Trophoblast cell (in vitro differentiated cells and primary cell): Measurements from ENCODE around the gene NONO.
"Not testable (repeated sequence)": the region's sequence is repeated elsewhere in the genome, so short reads cannot be mapped to it uniquely, and the experiment has no call there.

Experiments
- DNase-seq, 2 donors: peaks; one replicate each; pipeline ENCODE4 v3.0.0-alpha.2; 2016
- H2AFZ ChIP-seq: 2 replicates; pipeline ENCODE4 v1.6.1; 2013; ENCODE audit warnings: low read length, moderate library complexity, mild to moderate bottlenecking; ENCODE audit not compliant: insufficient read depth, poor library complexity
- H2AK5ac ChIP-seq: 2 replicates; pipeline ENCODE4 v1.6.1; 2013; ENCODE audit warnings: mild to moderate bottlenecking, low read length
- H2BK120ac ChIP-seq: 2 replicates; pipeline ENCODE4 v1.6.1; 2013; ENCODE audit warnings: low read length, mild to moderate bottlenecking, moderate library complexity; ENCODE audit not compliant: insufficient read depth, poor library complexity
- H2BK12ac ChIP-seq: 2 replicates; pipeline ENCODE4 v1.6.1; 2013; ENCODE audit warnings: mild to moderate bottlenecking, low read length, moderate library complexity
- H2BK5ac ChIP-seq: 2 replicates; pipeline ENCODE4 v1.6.1; 2013; ENCODE audit warnings: low read length, low read depth, moderate library complexity, mild to moderate bottlenecking; ENCODE audit not compliant: poor library complexity
- H3K14ac ChIP-seq: 2 replicates; pipeline ENCODE4 v1.6.1; 2013; ENCODE audit warnings: mild to moderate bottlenecking, low read length
- H3K18ac ChIP-seq: 2 replicates; pipeline ENCODE4 v1.6.1; 2013; ENCODE audit warnings: mild to moderate bottlenecking, low read length
- H3K23ac ChIP-seq: 2 replicates; pipeline ENCODE4 v1.6.1; 2013; ENCODE audit warnings: low read length
- H3K27ac ChIP-seq: 2 replicates; pipeline ENCODE4 v1.5.1; 2013; ENCODE audit warnings: low read depth, mild to moderate bottlenecking, inconsistent platforms, low read length, moderate library complexity
- H3K27me3 ChIP-seq: 2 replicates; pipeline ENCODE4 v1.6.1; 2013; ENCODE audit warnings: inconsistent platforms, mild to moderate bottlenecking, low read length, moderate library complexity; ENCODE audit not compliant: insufficient read depth
- H3K36me3 ChIP-seq, 2 experiments: 1 replicate in 1 of 2; 2 replicates in 1 of 2; pipeline ENCODE4 v1.6.1; 2013; ENCODE audit warnings: low read length in 2 of 2, mild to moderate bottlenecking in 2 of 2, moderate library complexity in 1 of 2; ENCODE audit not compliant: insufficient read depth in 2 of 2, control insufficient read depth in 1 of 2
- H3K4ac ChIP-seq: 2 replicates; pipeline ENCODE4 v1.6.1; 2013; ENCODE audit warnings: low read depth, mild to moderate bottlenecking, low read length, moderate library complexity
- H3K4me1 ChIP-seq, 2 experiments: 1 replicate in 1 of 2; 2 replicates in 1 of 2; pipeline ENCODE4 v1.6.1; 2013; ENCODE audit warnings: low read length in 2 of 2, mild to moderate bottlenecking in 2 of 2, moderate library complexity in 1 of 2; ENCODE audit not compliant: insufficient read depth in 2 of 2, control insufficient read depth in 1 of 2
- H3K4me2 ChIP-seq: 2 replicates; pipeline ENCODE4 v1.6.1; 2013; ENCODE audit warnings: inconsistent platforms, mild to moderate bottlenecking, low read length, moderate library complexity
- H3K4me3 ChIP-seq: 2 replicates; pipeline ENCODE4 v1.5.1; 2013; ENCODE audit warnings: mild to moderate bottlenecking, low read depth, low read length, inconsistent platforms
- H3K79me1 ChIP-seq: one replicate; pipeline ENCODE4 v1.6.1; 2013; ENCODE audit warnings: low read length
- H3K79me2 ChIP-seq: 2 replicates; pipeline ENCODE4 v1.6.1; 2013; ENCODE audit warnings: low read length, mild to moderate bottlenecking; ENCODE audit not compliant: control insufficient read depth, insufficient read depth, poor library complexity
- H3K9ac ChIP-seq: 2 replicates; pipeline ENCODE4 v1.6.1; 2013; ENCODE audit warnings: mild to moderate bottlenecking, low read length
- H3K9me3 ChIP-seq: 2 replicates; pipeline ENCODE4 v1.6.1; 2013; ENCODE audit warnings: low read depth, mild to moderate bottlenecking, control low read depth, inconsistent platforms, low read length; ENCODE audit not compliant: insufficient read depth
- H4K12ac ChIP-seq: 2 replicates; pipeline ENCODE4 v1.6.1; 2013; ENCODE audit warnings: low read depth, mild to moderate bottlenecking, low read length, moderate library complexity
- H4K8ac ChIP-seq: 2 replicates; pipeline ENCODE4 v1.6.1; 2013; ENCODE audit warnings: low read depth, mild to moderate bottlenecking, low read length, moderate library complexity
- H4K91ac ChIP-seq: one replicate; pipeline ENCODE4 v1.6.1; 2013; ENCODE audit warnings: low read depth, mild to moderate bottlenecking, low read length, moderate library complexity
- WGBS: extraction: QIAGEN DNeasy Blood & Tissue Kit; methylation state at CpG from one replicate; pipeline ENCODE4 v1.1.7; 2013; ENCODE audit warnings: missing lambda C conversion rate; ENCODE audit not compliant: insufficient read length, insufficient coverage; ENCODE audit errors: extremely low coverage; 5-methylcytosine and 5-hydroxymethylcytosine counted together

NONO gene

DNA sequence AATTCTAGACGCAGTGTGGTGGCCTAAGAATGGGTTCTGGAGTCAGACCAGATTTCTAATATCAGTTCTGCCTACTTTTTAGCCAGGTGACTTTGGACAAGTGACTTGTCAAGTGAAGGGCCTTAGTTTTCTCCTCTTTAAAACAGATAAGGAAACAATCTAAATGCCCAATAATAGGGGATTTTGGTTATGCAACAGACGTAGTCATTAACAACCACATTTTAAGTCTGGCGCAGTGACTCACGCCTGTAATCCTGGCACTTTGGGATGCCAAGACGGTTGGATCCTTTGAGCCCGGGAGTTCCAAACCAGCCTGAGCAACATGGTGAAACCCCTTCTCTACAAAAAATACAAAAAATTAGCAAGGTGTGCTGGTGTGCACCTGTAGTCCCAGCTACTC is 27.4 kb upstream of the NONO start:
- H3K79me1 ChIP-seq: peaks cover 9% of the 10 kb centered on the region
- H4K91ac ChIP-seq: no peak overlapping the region
- no peak overlapping the region for H3K4me3 ChIP-seq
- H3K27ac ChIP-seq: no peak overlapping the region
- H3K4me1 ChIP-seq: peaks cover 6 to 9% of the 10 kb centered on the region in 2 experiments
- no peak overlapping the region for H3K4me2 ChIP-seq
- H2BK12ac ChIP-seq: no peak overlapping the region
- no peaks in the 10 kb centered on the region for H3K9me3 ChIP-seq
- no peak overlapping the region for H2AFZ ChIP-seq
- no peak overlapping the region for H4K12ac ChIP-seq
- H3K79me2 ChIP-seq: peaks cover 2% of the 10 kb centered on the region
- no peaks in the 10 kb centered on the region for H3K27me3 ChIP-seq
- H3K9ac ChIP-seq: no peak overlapping the region
- no peak overlapping the region for H4K8ac ChIP-seq
- H2BK5ac ChIP-seq: no peak overlapping the region
- no peak overlapping the region for H2BK120ac ChIP-seq
- no peak overlapping the region for H3K18ac ChIP-seq
- no CpG with 5 or more reads among the region's 6 CpGs for WGBS
- H2AK5ac ChIP-seq: no peak overlapping the region
- H3K36me3 ChIP-seq: peaks cover 0 to under 1% of the 10 kb centered on the region in 2 experiments
- no peak for DNase-seq
- no peak overlapping the region for H3K4ac ChIP-seq
- no peak overlapping the region for H3K23ac ChIP-seq
- H3K14ac ChIP-seq: no peak overlapping the region

DNA sequence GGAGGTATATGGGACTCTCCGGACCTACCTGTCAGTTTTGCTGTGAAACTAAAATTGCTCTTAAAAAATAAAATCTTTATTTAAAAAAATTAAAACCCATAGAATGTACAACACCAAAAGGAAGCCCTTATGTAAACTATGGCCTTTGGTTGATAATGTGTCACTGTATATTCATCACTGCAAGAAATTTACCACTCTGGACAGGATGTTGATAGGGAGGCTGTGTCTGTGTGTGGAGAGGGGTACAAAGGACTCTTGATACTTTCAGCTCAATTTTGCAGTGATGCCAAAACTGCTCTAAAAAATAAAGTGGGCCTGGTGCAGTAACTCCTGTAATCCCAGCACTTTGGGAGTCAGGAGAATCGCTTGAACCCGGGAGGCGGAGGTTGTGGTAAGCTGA is 26.6 kb upstream of the NONO start:
- no peak for DNase-seq
- Histone ChIP-seq H2BK12ac (no peak overlapping the region), H4K8ac (no peak overlapping the region), H3K23ac (no peak overlapping the region), H2BK120ac (no peak overlapping the region), H3K27me3 (no peaks in the 10 kb centered on the region), H3K9ac (no peak overlapping the region), H3K18ac (no peak overlapping the region), H3K14ac (no peak overlapping the region), H2AFZ (no peak overlapping the region), H2BK5ac (no peak overlapping the region), H3K27ac (no peak overlapping the region), H3K9me3 (no peaks in the 10 kb centered on the region), H3K4me3 (no peak overlapping the region), H3K4me2 (no peak overlapping the region), H4K91ac (no peak overlapping the region), H3K79me1 (peaks cover 9% of the 10 kb centered on the region), H2AK5ac (no peak overlapping the region), H4K12ac (no peak overlapping the region), H3K4me1 (peaks cover 6 to 9% of the 10 kb centered on the region in 2 experiments), H3K79me2 (peaks cover 2% of the 10 kb centered on the region), H3K4ac (no peak overlapping the region), H3K36me3 (no peaks in the 10 kb centered on the region)
- WGBS: no CpG with 5 or more reads among the region's 4 CpGs

DNA sequence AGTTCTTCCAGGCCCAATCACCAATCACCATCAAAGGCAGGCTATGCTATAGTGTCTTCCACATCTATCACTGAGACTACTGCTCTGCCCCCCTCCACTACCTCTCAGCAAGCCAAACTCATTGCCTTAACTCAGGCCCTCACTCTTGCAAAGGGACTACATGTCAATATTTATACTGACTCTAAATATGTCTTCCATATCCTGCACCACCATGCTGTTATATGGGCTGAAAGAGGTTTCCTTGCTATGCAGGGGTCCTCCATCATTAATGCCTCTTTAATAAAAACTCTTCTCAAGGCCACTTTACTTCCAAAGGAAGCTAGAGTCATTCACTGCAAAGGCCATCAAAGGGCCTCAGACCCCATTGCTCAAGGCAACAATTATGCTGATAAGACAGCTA is 14.8 kb upstream of the NONO start:
- not testable (repeated sequence) for H3K4me3 ChIP-seq, H3K9me3 ChIP-seq, H3K27me3 ChIP-seq, H2AK5ac ChIP-seq, H3K79me1 ChIP-seq, H4K8ac ChIP-seq, H3K23ac ChIP-seq, H4K91ac ChIP-seq, H3K14ac ChIP-seq, H2AFZ ChIP-seq, H3K4ac ChIP-seq, H3K36me3 ChIP-seq, H3K4me2 ChIP-seq, H3K18ac ChIP-seq, H2BK5ac ChIP-seq, H3K79me2 ChIP-seq, H4K12ac ChIP-seq, H3K4me1 ChIP-seq, H2BK12ac ChIP-seq, H3K9ac ChIP-seq, H3K27ac ChIP-seq, DNase-seq, H2BK120ac ChIP-seq

DNA sequence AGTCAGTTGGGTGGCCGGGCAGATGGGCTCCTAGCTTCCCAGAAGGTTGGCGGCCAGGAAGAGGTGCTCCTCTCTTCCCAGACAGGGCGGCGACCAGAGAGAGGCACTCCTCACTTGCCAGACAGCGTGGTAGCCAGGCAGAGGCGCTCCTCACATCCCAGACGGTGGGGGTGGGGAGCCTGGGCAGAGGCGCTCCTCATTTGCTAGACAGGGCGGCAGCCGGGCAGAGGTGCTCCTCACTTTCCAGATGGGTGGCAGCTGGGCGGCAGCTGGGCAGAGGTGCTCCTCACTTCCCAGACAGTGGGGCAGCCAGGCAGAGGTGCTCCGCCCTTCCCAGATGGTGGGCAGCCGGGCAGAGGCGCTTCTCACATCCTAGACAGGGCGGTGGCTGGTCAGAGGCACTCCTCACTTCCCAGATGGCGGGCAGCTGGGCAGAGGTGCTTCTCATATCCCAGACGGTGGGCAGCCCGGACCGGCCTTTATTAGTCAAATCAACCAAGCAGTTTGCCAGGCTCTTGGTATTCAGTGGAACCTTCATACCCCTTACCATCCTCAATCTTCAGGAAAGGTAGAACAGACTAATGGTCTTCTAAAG is 13.5 kb upstream of the NONO start:
- no peaks in the 10 kb centered on the region for H3K27me3 ChIP-seq
- no peak overlapping the region for H3K23ac ChIP-seq
- no peak overlapping the region for H3K4me3 ChIP-seq
- no peak overlapping the region for H3K14ac ChIP-seq
- H3K27ac ChIP-seq: no peak overlapping the region
- H3K4ac ChIP-seq: no peak overlapping the region
- H3K79me1 ChIP-seq: no peaks in the 10 kb centered on the region
- no peak overlapping the region for H3K9ac ChIP-seq
- no CpG with 5 or more reads among the region's 19 CpGs for WGBS
- H2AFZ ChIP-seq: no peak overlapping the region
- H3K18ac ChIP-seq: no peak overlapping the region
- no peaks in the 10 kb centered on the region for H3K4me1 ChIP-seq
- no peak overlapping the region for H2AK5ac ChIP-seq
- no peak overlapping the region for H2BK120ac ChIP-seq
- no peak overlapping the region for H2BK5ac ChIP-seq
- no peak overlapping the region for H2BK12ac ChIP-seq
- H3K4me2 ChIP-seq: no peak overlapping the region
- no peak overlapping the region for H4K12ac ChIP-seq
- H3K79me2 ChIP-seq: no peaks in the 10 kb centered on the region
- no peaks in the 10 kb centered on the region for H3K9me3 ChIP-seq
- no peak for DNase-seq
- no peaks in the 10 kb centered on the region for H3K36me3 ChIP-seq
- H4K91ac ChIP-seq: no peak overlapping the region
- no peak overlapping the region for H4K8ac ChIP-seq
